BE2C (cell line): ENCODE measurements around the gene FBXO2.
A peak's percentile ranks its signal among the peaks of the same experiment; 100 is the strongest.

Experiments
- DNase-seq: peaks from one replicate; pipeline ENCODE4 v3.0.0-alpha.2; 2020
- H3K27me3 ChIP-seq: fragments of 250-450 bp; sonication (Bioruptor Pico); 2 replicates; pipeline ENCODE4 v1.5.1; 2020; ENCODE audit warnings: mild to moderate bottlenecking
- H3K36me3 ChIP-seq: fragments of 250-450 bp; sonication (Bioruptor Pico); 2 replicates; pipeline ENCODE4 v1.5.1; 2020; ENCODE audit warnings: mild to moderate bottlenecking
- H3K4me1 ChIP-seq: fragments of 250-450 bp; sonication (Bioruptor Pico); 2 replicates; pipeline ENCODE4 v1.5.1; 2020
- H3K4me3 ChIP-seq: 2 replicates; pipeline ENCODE4 v1.5.1; 2011; ENCODE audit warnings: low read depth, low read length
- H3K9me3 ChIP-seq: fragments of 250-450 bp; sonication (Bioruptor Pico); 2 replicates; pipeline ENCODE4 v1.5.1; 2020
- CTCF ChIP-seq: IDR thresholded peaks from 2 replicates; pipeline ENCODE4 v1.5.1; 2012; ENCODE audit warnings: mild to moderate bottlenecking, low read depth, low read length

FBXO2 gene

DNA sequence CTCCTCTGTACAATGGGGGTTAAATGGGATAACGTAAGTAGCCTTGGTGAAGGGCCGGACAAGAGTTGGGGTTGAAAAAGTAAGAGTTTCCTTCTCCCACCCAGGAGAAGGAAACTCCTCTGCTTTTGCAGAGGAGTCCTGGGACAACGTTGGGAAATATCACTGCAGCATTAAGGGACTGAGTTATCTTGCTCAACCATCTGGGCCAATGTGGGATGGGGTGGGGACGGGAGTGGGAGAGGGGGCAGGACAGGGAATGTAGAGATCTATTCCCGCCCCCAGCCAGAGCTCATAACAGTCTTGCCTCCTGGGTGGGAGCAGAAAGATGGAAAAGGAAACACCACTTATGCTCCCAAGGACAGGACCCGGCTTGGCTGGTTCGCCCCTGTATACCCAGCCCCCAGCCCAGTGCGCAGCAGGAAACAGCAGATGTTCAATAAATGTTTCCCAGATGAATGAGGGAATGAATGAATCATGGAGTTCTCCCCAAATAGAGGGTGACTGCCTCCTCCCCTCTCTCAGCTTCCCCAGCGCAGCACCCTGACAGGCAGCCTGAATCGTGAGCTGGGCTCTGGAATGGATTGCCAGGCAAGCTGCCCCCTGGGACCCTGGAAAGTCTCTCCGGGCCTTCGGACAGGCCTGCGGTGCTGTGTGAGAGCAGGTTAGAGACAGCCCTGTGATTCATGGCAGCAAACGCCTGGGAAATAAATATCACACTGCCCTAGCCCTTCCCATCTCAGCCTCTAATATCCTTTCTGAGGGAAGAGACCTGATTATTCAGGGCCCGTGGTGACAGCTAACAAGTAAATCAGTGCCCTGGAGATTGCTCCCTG, 24.8 kb downstream of the FBXO2 start:
- peak; percentile 79 for DNase-seq

DNA sequence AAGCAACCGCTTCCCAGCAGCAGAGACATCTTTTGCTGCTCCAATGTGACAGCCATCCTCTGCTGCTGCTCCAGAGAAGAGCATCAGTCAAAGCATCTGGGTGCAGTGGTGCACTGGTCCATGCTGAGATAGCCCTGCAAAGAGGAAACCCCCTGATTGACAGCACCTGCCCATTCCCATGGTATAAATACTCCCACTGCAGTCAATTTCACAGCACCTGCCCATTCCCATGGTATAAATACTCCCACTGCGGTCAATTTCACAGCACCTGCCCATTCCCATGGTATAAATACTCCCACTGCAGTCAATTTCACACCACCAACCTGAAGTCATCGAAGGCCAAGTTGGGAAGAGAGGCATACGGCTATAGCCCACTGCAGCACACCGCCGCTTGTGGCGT, 25.5 kb downstream of the FBXO2 start:
- DNase-seq, result no peak
- H3K9me3 ChIP-seq, result no peaks in the 10 kb centered on the region
- H3K4me3 ChIP-seq, result no peak overlapping the region
- H3K36me3 ChIP-seq, result no peaks in the 10 kb centered on the region
- H3K4me1 ChIP-seq, result peaks cover 6% of the 10 kb centered on the region
- H3K27me3 ChIP-seq, result no peaks in the 10 kb centered on the region
- no peak for TF ChIP-seq CTCF

More for the DNA sequence above, 24.8 kb downstream of the FBXO2 start:
- Histone ChIP-seq H3K4me1 (peaks cover 6% of the 10 kb centered on the region), H3K4me3 (peak overlapping the region; percentile 6), H3K9me3 (no peaks in the 10 kb centered on the region), H3K27me3 (no peaks in the 10 kb centered on the region), H3K36me3 (no peaks in the 10 kb centered on the region)
- TF ChIP-seq CTCF, result no peak

GRCh38 chr1:11626551-11626950, 27.7 kb downstream of the FBXO2 start:
- H3K4me1 ChIP-seq, result peaks cover 6% of the 10 kb centered on the region
- no peak for DNase-seq
- H3K4me3 ChIP-seq, result no peak overlapping the region
- TF ChIP-seq CTCF, result no peak
- no peaks in the 10 kb centered on the region for H3K36me3 ChIP-seq
- no peaks in the 10 kb centered on the region for H3K27me3 ChIP-seq
- H3K9me3 ChIP-seq, result no peaks in the 10 kb centered on the region

DNA sequence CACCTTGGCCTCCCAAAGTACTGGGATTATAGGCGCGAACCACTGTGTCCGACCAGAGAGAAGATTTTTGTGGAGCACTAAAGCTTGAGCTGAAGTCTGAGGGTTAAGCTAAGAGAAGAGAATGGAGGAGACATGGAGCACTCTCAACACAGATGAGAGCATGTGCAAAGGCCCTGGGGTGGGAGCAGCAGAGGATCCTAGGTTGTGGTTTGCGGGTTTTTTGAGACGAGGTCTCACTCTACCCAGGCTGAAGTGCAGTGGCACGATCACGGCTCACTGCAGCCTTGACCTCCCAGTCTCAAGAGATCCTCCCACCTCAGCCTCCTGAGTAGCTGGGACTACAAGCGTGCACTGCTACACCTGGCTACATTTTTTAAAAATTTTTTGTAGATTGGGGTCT, 30.5 kb downstream of the FBXO2 start:
- Histone ChIP-seq H3K9me3 (no peaks in the 10 kb centered on the region), H3K4me3 (no peak overlapping the region), H3K4me1 (no peaks in the 10 kb centered on the region), H3K36me3 (no peaks in the 10 kb centered on the region), H3K27me3 (no peaks in the 10 kb centered on the region)
- TF ChIP-seq CTCF, result no peak
- no peak for DNase-seq

DNA sequence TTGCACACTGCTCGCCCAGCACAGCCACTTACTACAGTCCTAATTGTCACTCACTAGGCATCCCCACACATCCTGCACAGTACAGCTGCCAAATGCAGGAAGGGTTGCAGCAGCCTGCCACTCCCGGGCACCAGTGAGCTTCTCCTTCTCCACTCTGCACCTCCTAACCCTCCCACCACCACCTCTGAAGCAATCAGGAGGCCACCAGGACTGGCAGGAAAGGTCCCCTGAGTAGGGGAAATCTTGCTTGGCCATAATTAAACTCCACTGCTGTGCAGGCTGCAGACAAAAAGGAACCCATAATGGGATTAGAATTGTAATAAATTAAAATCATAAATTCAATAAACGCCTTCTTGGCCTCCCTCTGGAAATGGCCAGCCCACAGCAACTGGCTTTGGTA, 31.8 kb downstream of the FBXO2 start:
- Histone ChIP-seq H3K27me3 (no peaks in the 10 kb centered on the region), H3K4me1 (no peaks in the 10 kb centered on the region), H3K36me3 (no peaks in the 10 kb centered on the region), H3K4me3 (no peak overlapping the region), H3K9me3 (no peaks in the 10 kb centered on the region)
- no peak for TF ChIP-seq CTCF
- no peak for DNase-seq

DNA sequence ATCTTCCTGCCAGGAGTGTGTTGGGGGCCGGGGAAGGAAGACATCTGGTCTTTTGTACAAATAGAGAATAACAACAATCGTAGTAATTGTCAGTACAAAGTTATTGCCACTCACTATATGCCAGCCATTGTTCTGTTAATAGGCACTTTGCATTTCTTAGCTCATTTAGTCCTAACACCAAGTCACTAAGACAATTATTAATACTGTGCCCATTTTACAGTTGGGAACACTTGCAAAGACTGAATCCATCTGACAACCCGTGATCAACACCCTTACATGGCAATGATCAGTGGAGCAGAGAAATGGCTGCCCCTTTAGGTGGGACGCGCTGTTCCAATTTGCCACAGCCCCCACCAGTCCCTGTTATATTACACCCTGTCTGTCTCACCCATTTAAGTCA, 33.3 kb downstream of the FBXO2 start:
- no peak for DNase-seq
- H3K4me3 ChIP-seq, result no peak overlapping the region
- no peak for TF ChIP-seq CTCF

More for the DNA sequence above, 33.3 kb downstream of the FBXO2 start:
- Histone ChIP-seq H3K9me3 (no peaks in the 10 kb centered on the region), H3K27me3 (no peaks in the 10 kb centered on the region), H3K36me3 (no peaks in the 10 kb centered on the region), H3K4me1 (no peaks in the 10 kb centered on the region)
